Measurements from ENCODE around the gene CAMTA1.
A peak's percentile ranks its signal among the peaks of the same experiment; 100 is the strongest.

CAMTA1 gene

GRCh38 chr1:7644086-7644485, 858.8 kb downstream of the CAMTA1 start:
- DNase-seq, result no peak
- intact Hi-C loops (cut with DNase I), result loop anchor here (10.0 kb wide), 1 partner anchor 919 kb away; no protein-coding TSS in a partner anchor

DNA sequence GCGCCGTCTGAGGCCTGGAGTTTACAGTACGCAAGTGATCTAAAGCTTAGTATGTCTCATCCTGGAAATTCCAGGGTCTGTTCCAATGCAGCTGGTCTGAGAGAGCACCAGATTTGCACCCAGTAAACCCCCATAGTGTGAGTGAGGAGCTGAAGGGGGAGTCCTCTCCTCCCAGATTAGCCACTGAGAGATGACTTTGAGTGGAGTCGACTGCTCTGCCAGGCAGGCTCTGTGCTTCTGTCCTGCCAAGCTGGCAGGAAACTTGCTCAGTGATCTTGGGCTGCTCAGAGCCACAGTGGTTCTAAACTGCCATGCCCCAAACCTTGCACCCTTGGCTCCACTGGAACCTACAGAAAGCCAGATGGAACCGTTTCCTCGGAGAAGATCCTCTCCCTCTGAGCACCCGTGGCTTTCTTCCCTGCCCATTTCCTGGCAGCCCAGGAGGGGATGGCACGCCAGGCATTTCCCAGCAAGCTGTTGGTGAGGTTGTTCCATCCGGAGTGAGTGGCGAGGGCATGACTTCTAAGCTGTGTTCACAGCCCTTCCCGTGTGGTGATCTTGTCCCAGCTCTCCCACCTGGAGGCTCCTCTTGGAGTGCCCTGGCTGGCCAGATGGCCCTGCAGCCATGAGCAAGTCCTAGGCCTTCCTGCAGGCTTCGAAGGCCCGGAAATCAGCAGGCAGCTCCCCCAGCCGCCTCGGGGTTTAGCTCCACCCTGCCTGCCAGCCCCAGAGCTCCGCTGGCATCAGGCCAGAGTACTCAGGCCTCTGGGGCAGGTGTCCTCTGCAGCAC, 859.9 kb downstream of the CAMTA1 start:
- intact Hi-C loops (cut with DNase I), result loop anchor here (5.0 to 10.0 kb wide), 3 partner anchors 188 to 920 kb away; no protein-coding TSS in a partner anchor
- peak in 11 of 42 donors; percentile 14 to 62 (median 32) for DNase-seq

DNA sequence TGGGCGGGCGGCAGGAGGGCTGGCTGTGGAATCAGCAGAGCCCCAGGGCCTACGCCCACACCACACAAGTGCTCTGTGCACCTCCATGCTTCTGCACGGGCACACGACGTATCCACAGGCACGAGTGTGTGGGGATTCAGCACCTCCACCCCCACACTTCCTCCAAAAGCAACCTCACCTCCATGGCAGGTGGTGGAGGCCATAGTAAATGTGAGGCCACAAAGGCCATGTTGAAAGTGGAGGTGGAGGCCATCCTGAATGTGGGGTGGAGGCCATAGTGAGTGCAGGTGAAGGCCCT, 860.4 kb downstream of the CAMTA1 start:
- DNase-seq, result no peak
- intact Hi-C loops (cut with DNase I), result loop anchor here (5.0 to 10.0 kb wide), 3 partner anchors 188 to 921 kb away; no protein-coding TSS in a partner anchor

DNA sequence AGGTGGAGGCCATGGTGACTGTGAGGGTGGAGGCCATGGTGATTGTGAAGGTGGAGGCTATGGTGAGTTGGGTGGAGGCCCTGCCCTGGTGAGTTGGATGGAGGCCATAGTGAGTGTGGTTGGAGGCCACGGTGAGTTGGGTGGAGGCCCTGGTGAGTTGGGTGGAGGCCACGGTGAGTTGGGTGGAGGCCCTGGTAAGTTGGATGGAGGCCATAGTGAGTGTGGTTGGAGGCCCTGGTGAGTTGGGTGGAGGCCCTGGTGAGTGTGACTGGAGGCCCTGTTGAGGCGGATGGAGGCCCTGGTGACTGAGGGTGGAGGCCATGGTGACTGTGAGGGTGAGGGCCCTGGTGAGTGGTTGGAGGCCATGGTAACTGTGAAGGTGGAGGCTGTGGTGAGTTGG, 860.9 kb downstream of the CAMTA1 start:
- no peak for DNase-seq
- intact Hi-C loops (cut with DNase I), result loop anchor here (5.0 to 10.0 kb wide), 3 partner anchors 189 to 921 kb away; no protein-coding TSS in a partner anchor

GRCh38 chr1:7646981-7647901, 862.0 kb downstream of the CAMTA1 start:
- intact Hi-C loops (cut with DNase I), result loop anchor here (5.0 to 10.0 kb wide), 3 partner anchors 190 to 922 kb away; no protein-coding TSS in a partner anchor
- peak in 40 of 42 donors; percentile 61 to 91 (median 82) for DNase-seq

DNA sequence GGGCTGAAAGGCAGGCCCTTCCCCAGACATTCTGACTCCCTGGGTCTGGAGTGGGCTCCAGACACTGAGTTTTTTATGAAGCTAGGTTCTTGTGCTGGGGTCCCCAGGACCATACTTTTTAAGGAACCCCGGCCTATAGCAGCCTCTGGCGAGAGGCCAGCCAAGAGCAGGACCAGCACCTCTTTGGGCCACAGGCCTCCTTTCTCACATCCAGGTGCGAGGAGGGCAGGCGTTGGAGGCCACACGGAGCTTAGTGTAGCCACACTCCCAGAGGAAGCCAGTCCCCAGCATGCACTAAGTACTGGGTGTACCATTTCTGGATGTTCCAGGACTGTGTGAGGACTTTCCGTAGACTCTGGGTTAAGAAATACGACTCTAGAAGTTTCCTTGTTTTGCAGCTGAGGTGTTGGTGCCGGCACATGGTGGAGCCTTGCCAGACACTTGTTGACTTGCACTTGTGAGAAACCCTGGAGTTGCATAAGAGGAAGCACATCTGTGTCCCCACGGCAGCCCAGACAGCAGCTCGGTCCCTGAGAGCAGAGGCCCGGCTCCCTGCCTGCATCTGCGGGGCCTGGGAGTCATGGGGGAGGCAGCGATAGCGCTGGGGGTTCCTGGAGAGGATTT, 863.6 kb downstream of the CAMTA1 start:
- intact Hi-C loops (cut with DNase I), result loop anchor here (5.0 to 10.0 kb wide), 3 partner anchors 192 to 924 kb away; no protein-coding TSS in a partner anchor

GRCh38 chr1:7650801-7651200, 865.5 kb downstream of the CAMTA1 start:
- DNase-seq, result no peak
- intact Hi-C loops (cut with DNase I), result no loop called here

More for the DNA sequence above, 863.6 kb downstream of the CAMTA1 start:
- peak in 1 of 42 donors; percentile 32 for DNase-seq

DNA sequence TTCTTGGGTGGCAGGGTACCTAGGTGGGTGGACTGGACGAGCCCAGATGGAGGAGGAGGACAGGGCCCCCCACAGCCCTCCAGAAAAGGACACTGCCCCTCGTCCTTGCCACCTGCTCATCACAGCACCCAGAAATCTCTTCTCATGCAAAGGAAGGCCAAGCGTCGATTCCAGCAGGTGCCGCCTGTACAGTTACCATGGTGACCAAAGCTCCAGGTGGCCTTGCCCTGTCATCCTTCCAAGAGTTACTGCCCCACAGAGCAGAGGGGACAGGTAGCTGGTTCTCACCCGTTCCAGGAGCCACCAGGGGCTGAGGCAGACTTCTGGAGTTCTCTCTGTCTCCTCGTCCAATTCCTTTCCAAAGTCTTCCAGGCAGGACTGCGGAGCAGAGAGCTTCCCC, 865.9 kb downstream of the CAMTA1 start:
- no peak for DNase-seq
- intact Hi-C loops (cut with DNase I), result no loop called here

DNA sequence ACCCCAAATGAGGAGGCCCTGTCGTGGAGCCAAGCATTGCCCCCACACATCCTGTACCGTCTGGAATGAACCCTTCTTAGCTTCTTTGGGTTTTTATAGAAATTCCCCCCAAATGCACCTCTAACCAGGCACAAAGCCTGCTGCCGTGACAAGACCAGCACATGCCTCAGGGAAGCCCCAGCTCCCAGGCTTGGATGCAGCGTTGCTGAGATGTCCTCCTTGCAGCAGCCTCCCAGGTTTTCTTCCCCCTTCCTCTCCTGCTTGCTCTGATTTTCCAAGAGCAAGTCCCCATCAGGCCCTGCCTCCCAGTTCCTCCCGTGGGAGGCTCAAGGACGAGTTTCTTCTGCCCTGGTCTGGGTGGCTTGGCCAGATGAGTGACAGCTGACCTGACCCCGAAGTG, 866.8 kb downstream of the CAMTA1 start:
- DNase-seq, result no peak
- intact Hi-C loops (cut with DNase I), result no loop called here

GRCh38 chr1:7652515-7653098, 867.4 kb downstream of the CAMTA1 start:
- intact Hi-C loops (cut with DNase I), result no loop called here
- DNase-seq, result peak in 5 of 42 donors; percentile 32 to 40 (median 37)

GRCh38 chr1:7654725-7655124, 869.5 kb downstream of the CAMTA1 start:
- DNase-seq, result no peak
- intact Hi-C loops (cut with DNase I), result no loop called here

DNA sequence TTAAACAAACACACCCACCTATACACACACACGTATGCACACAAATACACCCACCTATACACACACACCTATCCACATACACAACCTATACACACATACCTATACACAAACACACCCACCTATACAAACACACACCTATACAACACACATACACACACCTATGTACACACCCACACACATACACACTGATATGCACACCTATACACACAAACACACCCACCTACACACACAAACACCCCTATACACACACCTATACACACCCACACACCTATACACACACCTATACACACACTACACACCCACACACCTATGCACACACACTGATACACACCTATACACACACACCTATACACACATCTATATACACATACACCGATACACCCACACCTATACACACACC, 870.1 kb downstream of the CAMTA1 start:
- intact Hi-C loops (cut with DNase I), result no loop called here
- no peak for DNase-seq

GRCh38 chr1:7656557-7657215, 871.4 kb downstream of the CAMTA1 start:
- DNase-seq, result no peak
- intact Hi-C loops (cut with DNase I), result no loop called here

DNA sequence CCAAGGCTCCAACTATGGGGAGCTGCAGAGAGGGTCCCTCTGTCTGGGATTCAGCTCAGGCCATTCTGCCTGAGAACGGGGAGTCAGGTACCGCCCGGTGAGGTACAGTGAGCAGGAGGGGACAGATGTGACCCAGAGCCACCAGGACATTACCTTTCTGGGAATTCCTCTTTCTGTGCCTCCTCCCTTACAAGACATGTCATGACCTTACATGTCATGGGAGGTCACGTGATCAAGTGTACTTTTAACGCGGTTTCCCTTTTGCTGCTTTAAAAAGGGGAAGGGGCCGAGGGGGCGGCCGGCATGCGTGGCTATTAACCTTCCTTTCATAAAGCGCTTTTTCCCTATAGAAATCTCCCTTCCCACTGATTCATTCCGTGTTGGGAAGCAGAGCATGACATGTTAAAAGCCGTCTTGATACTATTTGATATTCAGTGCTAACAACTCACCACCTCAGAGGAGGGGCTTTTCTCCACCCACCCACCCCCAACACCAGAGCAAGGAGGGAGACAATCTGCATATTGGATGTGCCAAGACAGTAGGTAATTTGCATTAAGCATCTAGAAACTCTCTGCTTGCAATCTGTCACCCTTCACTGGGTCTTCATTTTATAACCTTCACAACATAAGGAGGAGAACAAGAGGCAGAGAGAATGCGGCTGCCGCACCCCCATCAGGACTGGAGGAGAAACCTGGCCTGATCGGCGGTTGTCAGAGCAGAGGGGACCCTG, 872.2 kb downstream of the CAMTA1 start:
- intact Hi-C loops (cut with DNase I), result no loop called here
- peak in 16 of 42 donors; percentile 16 to 68 (median 44) for DNase-seq

DNA sequence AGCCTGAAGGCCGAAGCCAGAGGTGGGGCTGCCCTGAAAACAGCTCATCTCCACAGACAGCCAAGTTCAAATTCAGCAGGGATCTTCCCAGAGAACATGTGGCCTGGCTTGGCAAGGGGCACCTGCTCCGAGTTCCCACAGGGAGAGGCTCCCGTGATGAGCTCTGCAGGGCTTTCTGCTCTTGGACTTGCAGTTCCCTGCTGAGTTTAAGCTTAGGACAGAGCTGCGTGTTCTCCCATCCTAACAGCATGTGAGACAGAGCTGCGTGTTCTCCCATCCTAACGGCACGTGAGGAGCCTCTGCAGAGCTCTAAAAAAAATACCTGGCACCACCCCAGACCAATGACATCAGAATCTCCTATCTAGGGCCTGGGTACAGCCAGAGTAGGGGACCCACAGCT, 872.8 kb downstream of the CAMTA1 start:
- no peak for DNase-seq
- intact Hi-C loops (cut with DNase I), result no loop called here

GRCh38 chr1:7659514-7659913, 874.3 kb downstream of the CAMTA1 start:
- DNase-seq, result no peak
- intact Hi-C loops (cut with DNase I), result no loop called here

DNA sequence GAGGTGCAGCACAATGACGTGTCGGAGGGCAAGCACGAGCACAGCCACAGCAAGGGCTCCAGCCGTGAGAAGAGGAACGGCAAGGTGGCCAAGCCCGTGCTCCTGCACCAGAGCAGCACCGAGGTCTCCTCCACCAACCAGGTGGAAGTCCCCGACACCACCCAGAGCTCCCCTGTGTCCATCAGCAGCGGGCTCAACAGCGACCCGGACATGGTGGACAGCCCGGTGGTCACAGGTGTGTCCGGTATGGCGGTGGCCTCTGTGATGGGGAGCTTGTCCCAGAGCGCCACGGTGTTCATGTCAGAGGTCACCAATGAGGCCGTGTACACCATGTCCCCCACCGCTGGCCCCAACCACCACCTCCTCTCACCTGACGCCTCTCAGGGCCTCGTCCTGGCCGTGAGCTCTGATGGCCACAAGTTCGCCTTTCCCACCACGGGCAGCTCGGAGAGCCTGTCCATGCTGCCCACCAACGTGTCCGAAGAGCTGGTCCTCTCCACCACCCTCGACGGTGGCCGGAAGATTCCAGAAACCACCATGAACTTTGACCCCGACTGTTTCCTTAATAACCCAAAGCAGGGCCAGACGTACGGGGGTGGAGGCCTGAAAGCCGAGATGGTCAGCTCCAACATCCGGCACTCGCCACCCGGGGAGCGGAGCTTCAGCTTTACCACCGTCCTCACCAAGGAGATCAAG, 878.3 kb downstream of the CAMTA1 start:
- intact Hi-C loops (cut with DNase I), result no loop called here
- DNase-seq, result no peak

Data from head of caudate nucleus (tissue), 42 donors.